ACC112 (cell line): ENCODE results near the gene FBLIM1.

Experiments
- H2AFZ ChIP-seq: fragments of 200-600 bp; sonication (generic); one replicate; pipeline ENCODE4 v1.6.0; 2017; ENCODE audit warnings: antibody characterized with exemption, low read length; ENCODE audit not compliant: unreplicated experiment
- H3K27ac ChIP-seq: fragments of 200-600 bp; sonication (generic); 2 replicates; pipeline ENCODE4 v1.5.1; 2014; ENCODE audit warnings: low read depth, mild to moderate bottlenecking, antibody characterized with exemption, low read length, moderate library complexity
- H3K27me3 ChIP-seq: fragments of 200-600 bp; sonication (generic); 2 replicates; pipeline ENCODE4 v1.6.1; 2014; ENCODE audit warnings: mild to moderate bottlenecking, antibody characterized with exemption, low read length, moderate library complexity, mixed read lengths; ENCODE audit not compliant: insufficient read depth
- H3K36me3 ChIP-seq: fragments of 200-600 bp; sonication (generic); 2 replicates; pipeline ENCODE4 v1.6.1; 2016; ENCODE audit warnings: mild to moderate bottlenecking, antibody characterized with exemption, low read length, moderate library complexity, mixed read lengths; ENCODE audit not compliant: insufficient read depth
- H3K4me1 ChIP-seq: fragments of 200-600 bp; sonication (generic); one replicate; pipeline ENCODE4 v1.6.1; 2016; ENCODE audit warnings: low read length, mixed read lengths; ENCODE audit not compliant: insufficient read depth, unreplicated experiment, control insufficient read depth
- H3K4me3 ChIP-seq: fragments of 200-600 bp; sonication (generic); 2 replicates; pipeline ENCODE4 v1.5.1; 2014; ENCODE audit warnings: mild to moderate bottlenecking, low read depth, low read length
- H3K79me2 ChIP-seq: fragments of 200-600 bp; sonication (generic); one replicate; pipeline ENCODE4 v1.6.0; 2016; ENCODE audit warnings: low read length; ENCODE audit not compliant: control insufficient read depth, unreplicated experiment, insufficient read depth

FBLIM1 gene

GRCh38 chr1:15748690-15749398, 9.8 kb upstream of the FBLIM1 start:
- Histone ChIP-seq H3K27ac (peak overlapping the region; percentile 5; the same call in 1 of the 2 replicates), H3K4me1 (peaks cover 23% of the 10 kb centered on the region), H2AFZ (no peak overlapping the region), H3K27me3 (no peaks in the 10 kb centered on the region), H3K4me3 (peak overlapping the region; percentile 1; the same call in 1 of the 2 replicates), H3K79me2 (no peaks in the 10 kb centered on the region), H3K36me3 (no peaks in the 10 kb centered on the region)

GRCh38 chr1:15749399-15750291, 8.9 kb upstream of the FBLIM1 start:
- H3K4me1 ChIP-seq = peaks cover 23% of the 10 kb centered on the region
- peak overlapping the region; percentile 5; the same call in 1 of the 2 replicates for H3K27ac ChIP-seq
- H3K36me3 ChIP-seq = no peaks in the 10 kb centered on the region
- H3K4me3 ChIP-seq = peak overlapping the region; percentile 1; the same call in 1 of the 2 replicates
- no peaks in the 10 kb centered on the region for H3K79me2 ChIP-seq
- H2AFZ ChIP-seq = peak overlapping the region; percentile 17
- no peaks in the 10 kb centered on the region for H3K27me3 ChIP-seq

GRCh38 chr1:15750924-15751323, 7.7 kb upstream of the FBLIM1 start:
- Histone ChIP-seq H3K36me3 (no peaks in the 10 kb centered on the region), H3K4me1 (peaks cover 29% of the 10 kb centered on the region), H3K79me2 (no peaks in the 10 kb centered on the region), H3K27me3 (no peaks in the 10 kb centered on the region), H3K4me3 (no peak overlapping the region), H3K27ac (no peak overlapping the region), H2AFZ (no peak overlapping the region)

GRCh38 chr1:15751717-15752116, 6.9 kb upstream of the FBLIM1 start:
- H3K4me1 ChIP-seq = peaks cover 29% of the 10 kb centered on the region
- H2AFZ ChIP-seq = no peak overlapping the region
- H3K4me3 ChIP-seq = no peak overlapping the region
- no peaks in the 10 kb centered on the region for H3K79me2 ChIP-seq
- no peak overlapping the region for H3K27ac ChIP-seq
- no peaks in the 10 kb centered on the region for H3K27me3 ChIP-seq
- no peaks in the 10 kb centered on the region for H3K36me3 ChIP-seq

DNA sequence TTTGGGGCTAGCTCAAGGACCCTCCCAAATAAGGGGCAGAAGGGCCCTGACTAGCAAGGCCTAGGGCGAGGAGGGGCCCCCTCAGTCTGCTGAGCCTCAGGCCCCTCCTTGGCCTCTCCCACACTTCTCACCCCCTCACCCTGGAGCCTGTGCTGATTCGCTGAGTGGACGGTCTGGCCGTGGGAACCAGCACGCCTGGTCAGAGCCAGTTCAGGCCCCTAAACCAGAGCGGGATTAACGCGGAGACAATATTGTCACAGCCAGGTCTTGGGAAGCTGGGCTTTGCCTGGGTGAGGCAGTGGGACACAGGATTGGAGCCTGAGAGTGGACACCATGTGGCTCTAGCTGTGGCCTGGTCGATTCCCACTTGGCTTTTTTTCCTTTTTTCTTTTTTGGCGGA, 4.8 kb upstream of the FBLIM1 start:
- Histone ChIP-seq H3K4me1 (peaks cover 33% of the 10 kb centered on the region), H3K27me3 (no peaks in the 10 kb centered on the region), H3K79me2 (no peaks in the 10 kb centered on the region), H3K4me3 (no peak overlapping the region), H2AFZ (no peak overlapping the region), H3K36me3 (no peaks in the 10 kb centered on the region), H3K27ac (no peak overlapping the region)

DNA sequence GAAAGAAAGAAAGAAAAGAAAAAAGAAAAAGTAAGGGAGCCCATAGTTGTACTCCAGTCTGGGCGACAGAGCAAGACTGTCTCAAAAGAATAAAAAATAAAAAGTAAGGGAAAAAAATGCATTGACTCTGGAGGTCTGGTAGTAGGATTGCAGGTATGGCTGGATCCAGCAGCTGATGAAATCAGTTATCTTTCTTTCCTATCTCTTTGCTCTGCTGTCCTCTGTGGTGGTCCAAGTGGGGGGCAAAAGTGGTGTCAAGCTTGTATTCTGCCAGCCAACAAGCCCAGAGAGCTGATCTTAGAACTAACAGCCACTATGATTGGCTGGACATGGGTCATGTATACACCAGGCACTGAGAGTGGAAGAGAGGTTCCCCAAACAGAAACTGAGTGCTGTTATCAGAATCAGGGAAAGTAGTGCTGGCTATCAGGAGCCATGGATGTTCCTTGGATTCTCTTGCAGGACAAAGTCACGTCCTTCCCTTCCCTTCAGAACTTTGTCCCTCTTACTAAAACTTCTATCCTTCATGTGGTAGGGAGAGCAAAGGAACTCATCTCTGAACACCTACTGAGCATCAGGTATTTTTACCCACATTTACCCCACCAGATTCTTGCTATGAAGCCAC, 3.5 kb upstream of the FBLIM1 start:
- Histone ChIP-seq H3K4me3 (no peak overlapping the region), H3K27me3 (no peaks in the 10 kb centered on the region), H3K4me1 (peaks cover 19% of the 10 kb centered on the region), H3K79me2 (peaks cover 7% of the 10 kb centered on the region), H2AFZ (no peak overlapping the region), H3K27ac (no peak overlapping the region), H3K36me3 (no peaks in the 10 kb centered on the region)

GRCh38 chr1:15755646-15756040, 3.0 kb upstream of the FBLIM1 start:
- Histone ChIP-seq H3K36me3 (no peaks in the 10 kb centered on the region), H3K4me1 (peaks cover 20% of the 10 kb centered on the region), H2AFZ (no peak overlapping the region), H3K4me3 (no peak overlapping the region), H3K27ac (no peak overlapping the region), H3K27me3 (no peaks in the 10 kb centered on the region), H3K79me2 (peaks cover 10% of the 10 kb centered on the region)

GRCh38 chr1:15756143-15757015, 2.2 kb upstream of the FBLIM1 start:
- H3K27ac ChIP-seq = no peak overlapping the region
- no peak overlapping the region for H3K4me3 ChIP-seq
- H3K27me3 ChIP-seq = no peaks in the 10 kb centered on the region
- no peaks in the 10 kb centered on the region for H3K36me3 ChIP-seq
- no peak overlapping the region for H2AFZ ChIP-seq
- peaks cover 27% of the 10 kb centered on the region for H3K4me1 ChIP-seq
- H3K79me2 ChIP-seq = peaks cover 18% of the 10 kb centered on the region

DNA sequence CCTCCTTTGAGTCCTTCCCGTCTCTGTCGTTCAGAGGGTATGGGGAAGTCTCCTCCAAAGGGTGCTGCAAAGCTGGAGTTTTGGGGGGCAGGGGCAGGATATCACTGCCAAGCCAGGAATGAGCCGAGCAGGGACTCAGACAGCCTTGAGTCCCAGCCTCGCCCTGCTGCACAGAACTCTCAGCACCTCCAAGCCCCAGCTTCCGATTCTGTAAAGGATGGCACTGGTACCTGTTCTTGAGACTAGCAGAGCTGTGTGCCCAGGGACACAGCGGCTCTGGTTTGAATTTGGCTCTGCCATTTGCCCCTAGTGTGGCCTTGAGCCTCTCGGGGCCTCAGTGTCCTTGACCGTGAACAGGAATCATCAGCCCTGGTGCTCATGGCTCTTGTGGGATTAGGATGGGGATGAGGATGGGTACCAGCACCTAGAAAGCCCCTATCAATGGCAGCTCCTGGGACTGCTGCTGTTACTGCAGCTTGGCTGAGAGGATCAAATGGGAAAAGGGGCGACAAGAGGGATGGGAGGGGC, 1.5 kb upstream of the FBLIM1 start:
- Histone ChIP-seq H3K79me2 (peaks cover 25% of the 10 kb centered on the region), H2AFZ (no peak overlapping the region), H3K27ac (no peak overlapping the region), H3K27me3 (no peaks in the 10 kb centered on the region), H3K36me3 (no peaks in the 10 kb centered on the region), H3K4me3 (no peak overlapping the region), H3K4me1 (peaks cover 32% of the 10 kb centered on the region)
